ENCODE results near the gene PHACTR3. TPM values are rescaled to one million over a fixed set of nuclear protein-coding genes. Genes with fewer than 3 reads are reported as not detected.

PHACTR3 gene
- total RNA-seq, 1 experiment from 2014 or later = not detected

DNA sequence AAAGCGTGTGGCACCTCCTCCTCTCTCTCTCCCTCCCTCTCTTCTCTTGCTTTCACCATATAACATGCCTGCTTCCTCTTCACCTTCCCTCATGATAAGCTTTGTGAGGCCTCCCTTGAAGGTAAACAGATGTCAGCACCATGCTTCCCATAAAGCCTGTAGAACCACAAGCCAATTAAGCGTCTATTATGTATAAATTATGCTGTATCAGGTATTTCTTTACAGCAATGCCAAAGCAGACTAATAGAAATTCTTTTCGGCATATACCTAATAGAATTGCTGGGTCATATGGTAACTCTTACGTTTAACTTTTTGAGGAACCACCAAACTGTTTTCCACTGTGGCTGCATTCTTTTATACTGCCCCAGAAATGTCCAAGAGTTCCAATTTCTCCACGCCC, 254.1 kb downstream of the PHACTR3 start:
- Histone ChIP-seq H3K4me3 (replicated peaks in 1 of 2; ENCODE audit: low read depth in 1 of 2, low read length in 2 of 2) (no peak overlapping the region), H3K27ac (ENCODE audit: low read depth, low read length) (no peak overlapping the region), H3K9ac (ENCODE audit: low read length) (no peak overlapping the region), H3K9me2 (ENCODE audit: insufficient read depth) (no peaks in the 10 kb centered on the region), H3K36me3 (ENCODE audit: control insufficient read depth in 1 of 2, insufficient read depth in 2 of 2, low read length in 2 of 2) (no peaks in the 10 kb centered on the region), H3K27me3 (ENCODE audit: insufficient read depth, low read length) (peaks cover 21% of the 10 kb centered on the region), H3K4me1 (ENCODE audit: control insufficient read depth in 1 of 2, insufficient read depth in 2 of 2, low read length in 2 of 2) (no peaks in the 10 kb centered on the region), H4K20me1 (ENCODE audit: insufficient read depth) (no peaks in the 10 kb centered on the region), H2AFZ (ENCODE audit: low read depth, low read length, poor library complexity, severe bottlenecking) (no peak overlapping the region), H3K4me2 (ENCODE audit: low read length) (no peak overlapping the region), H3K79me2 (ENCODE audit: insufficient read depth, low read length) (no peaks in the 10 kb centered on the region), H3K9me3 (ENCODE audit: control insufficient read depth in 1 of 2, insufficient read depth in 1 of 2, low read depth in 1 of 2, low read length in 2 of 2) (no peaks in the 10 kb centered on the region)
- TF ChIP-seq, protein P1, sequence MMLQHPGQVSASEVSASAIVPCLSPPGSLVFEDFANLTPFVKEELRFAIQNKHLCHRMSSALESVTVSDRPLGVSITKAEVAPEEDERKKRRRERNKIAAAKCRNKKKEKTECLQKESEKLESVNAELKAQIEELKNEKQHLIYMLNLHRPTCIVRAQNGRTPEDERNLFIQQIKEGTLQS (IDR thresholded peaks at IDR 0.05) = no peak
- no peak for TF ChIP-seq CTCF (IDR thresholded peaks at IDR 0.05 in 2 of 3, conservative IDR thresholded peaks at IDR 0.05 in 1 of 3; ENCODE audit: borderline replicate concordance in 1 of 3, insufficient read depth in 1 of 3, low read depth in 2 of 3, low read length in 2 of 3)
- TF ChIP-seq ELF1 (IDR thresholded peaks at IDR 0.05; ENCODE audit: borderline replicate concordance, low read depth) = no peak
- intact Hi-C loops (cut with micrococcal nuclease) = no loop called here
- ChIA-PET POLR2A (no interaction called here), CTCF (no interaction called here), RAD21 (ENCODE audit: low non-redundant PET in 1 of 2, low total read pairs in 2 of 2, uncharacterized antibody in 2 of 2, unreplicated experiment in 2 of 2) (no interaction called here)
- no peak for DNase-seq (ENCODE audit: low read depth, low spot score)
- ATAC-seq = no peak
- BruUV-seq (replicated peaks) = no TSS peak

DNA sequence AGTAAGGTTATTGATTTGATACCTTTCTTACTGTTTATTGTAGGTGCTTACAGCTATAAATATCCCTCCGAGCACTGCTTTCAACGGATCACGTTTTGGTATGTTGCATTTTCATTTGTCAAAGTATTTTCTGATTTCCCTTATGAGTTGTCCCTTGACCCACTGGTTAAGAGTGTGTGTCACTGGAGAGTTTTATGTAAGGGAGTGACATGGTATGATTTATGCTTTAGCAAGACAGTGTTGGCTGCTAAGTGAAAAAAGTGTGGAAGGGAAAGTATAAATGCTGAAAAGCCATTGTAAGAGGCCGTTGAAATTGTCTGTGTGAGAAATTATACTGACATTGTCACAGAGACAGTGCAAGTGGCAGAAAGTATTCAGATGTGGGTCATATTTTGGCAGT, 257.1 kb downstream of the PHACTR3 start:
- ChIA-PET POLR2A (no interaction called here), CTCF (no interaction called here), RAD21 (ENCODE audit: low non-redundant PET in 1 of 2, low total read pairs in 2 of 2, uncharacterized antibody in 2 of 2, unreplicated experiment in 2 of 2) (no interaction called here)
- H3K4me2 ChIP-seq (ENCODE audit: low read length) = no peak overlapping the region
- DNase-seq (ENCODE audit: low read depth, low spot score) (no peak), ATAC-seq (no peak)
- no peak overlapping the region for H3K9ac ChIP-seq (ENCODE audit: low read length)
- H3K9me3 ChIP-seq (ENCODE audit: control insufficient read depth in 1 of 2, insufficient read depth in 1 of 2, low read depth in 1 of 2, low read length in 2 of 2) = no peaks in the 10 kb centered on the region
- no peak overlapping the region for H3K4me3 ChIP-seq (replicated peaks in 1 of 2; ENCODE audit: low read depth in 1 of 2, low read length in 2 of 2)
- H3K4me1 ChIP-seq (ENCODE audit: control insufficient read depth in 1 of 2, insufficient read depth in 2 of 2, low read length in 2 of 2) = no peaks in the 10 kb centered on the region
- TF ChIP-seq EGR1 (IDR thresholded peaks at IDR 0.05; ENCODE audit: low read depth) = no peak
- TF ChIP-seq CBX3 (IDR thresholded peaks at IDR 0.05; ENCODE audit: low read depth) = no peak
- no peaks in the 10 kb centered on the region for H3K79me2 ChIP-seq (ENCODE audit: insufficient read depth, low read length)
- H3K36me3 ChIP-seq (ENCODE audit: control insufficient read depth in 1 of 2, insufficient read depth in 2 of 2, low read length in 2 of 2) = no peaks in the 10 kb centered on the region
- H4K20me1 ChIP-seq (ENCODE audit: insufficient read depth) = no peaks in the 10 kb centered on the region
- intact Hi-C loops (cut with micrococcal nuclease) = loop anchor here (5.0 kb wide), 1 partner anchor 61 kb away; no protein-coding TSS in a partner anchor
- no peaks in the 10 kb centered on the region for H3K9me2 ChIP-seq (ENCODE audit: insufficient read depth)
- H3K27ac ChIP-seq (ENCODE audit: low read depth, low read length) = no peak overlapping the region
- BruUV-seq (replicated peaks) = no TSS peak
- no peak overlapping the region for H2AFZ ChIP-seq (ENCODE audit: low read depth, low read length, poor library complexity, severe bottlenecking)
- peaks cover 31% of the 10 kb centered on the region for H3K27me3 ChIP-seq (ENCODE audit: insufficient read depth, low read length)

Data from HCT116 (cell line).